CD8-positive, alpha-beta memory T cell (primary cell): ENCODE results near the gene SRSF6. TPM values are rescaled to one million over a fixed set of nuclear protein-coding genes. Genes with fewer than 3 reads are reported as not detected.
"Not testable (repeated sequence)": the region's sequence is repeated elsewhere in the genome, so short reads cannot be mapped to it uniquely, and the experiment has no call there.

ENCODE experiments used
- CTCF ChIA-PET: fragments of 350-600 bp; sonication (Branson Sonifier 250); formaldehyde crosslinking; loops from one replicate; lab custom pipeline; 2021; ENCODE audit warnings: antibody characterized with exemption; lab: Charles Lee
- POLR2A ChIA-PET: fragments of 350-600 bp; sonication (Branson Sonifier 250); formaldehyde crosslinking; loops from one replicate; lab custom pipeline; 2021; ENCODE audit warnings: antibody characterized with exemption; lab: Charles Lee
- DNase-seq, 5 donors: peaks; one replicate each; pipeline versions ENCODE4 v3.0.0 to v3.0.0-alpha.2; 2020 to 2022; ENCODE audit warnings: mixed read lengths in 1 of 5
- H3K27ac ChIP-seq: one replicate; pipeline ENCODE4 v1.7.0; 2013; ENCODE audit warnings: low read depth, mild to moderate bottlenecking, low read length, moderate library complexity
- H3K27me3 ChIP-seq: 2 replicates; pipeline ENCODE4 v1.7.0; 2013; ENCODE audit warnings: low read length, mild to moderate bottlenecking; ENCODE audit not compliant: insufficient read depth, poor library complexity, severe bottlenecking
- H3K36me3 ChIP-seq: 2 replicates; pipeline ENCODE4 v1.7.0; 2013; ENCODE audit warnings: mild to moderate bottlenecking, low read length, moderate library complexity; ENCODE audit not compliant: insufficient read depth
- H3K4me1 ChIP-seq: 2 replicates; pipeline ENCODE4 v1.7.0; 2013; ENCODE audit warnings: mild to moderate bottlenecking, low read length, moderate library complexity; ENCODE audit not compliant: insufficient read depth
- H3K4me3 ChIP-seq: 2 replicates; pipeline ENCODE4 v1.7.0; 2013; ENCODE audit warnings: mild to moderate bottlenecking, low read length
- H3K9me3 ChIP-seq: 2 replicates; pipeline ENCODE4 v1.7.0; 2013; ENCODE audit warnings: mild to moderate bottlenecking, low read length
- H3K27ac Mint-ChIP-seq, 8 donors: one replicate each; pipeline ENCODE4 v1.8.0; 2020 to 2021; ENCODE audit warnings: mixed read lengths in 8 of 8, mild to moderate bottlenecking in 6 of 8, inconsistent platforms in 3 of 8, moderate library complexity in 3 of 8
- H3K27me3 Mint-ChIP-seq, 2 donors: one replicate each; pipeline ENCODE4 v1.8.0; 2020 to 2021; ENCODE audit warnings: mixed read lengths in 2 of 2, mild to moderate bottlenecking in 1 of 2, moderate library complexity in 1 of 2
- H3K36me3 Mint-ChIP-seq, 3 donors: one replicate each; pipeline ENCODE4 v1.8.0; 2020 to 2021; ENCODE audit warnings: mixed read lengths in 3 of 3, inconsistent platforms in 1 of 3, mild to moderate bottlenecking in 1 of 3
- H3K4me1 Mint-ChIP-seq, 3 donors: one replicate each; pipeline ENCODE4 v1.8.0; 2020 to 2021; ENCODE audit warnings: mixed read lengths in 3 of 3, inconsistent platforms in 1 of 3, mild to moderate bottlenecking in 1 of 3
- H3K4me3 Mint-ChIP-seq, 7 donors: one replicate each; pipeline ENCODE4 v1.8.0; 2020 to 2021; ENCODE audit warnings: mixed read lengths in 7 of 7, mild to moderate bottlenecking in 6 of 7, moderate library complexity in 4 of 7, inconsistent platforms in 2 of 7
- H3K9me3 Mint-ChIP-seq, 5 donors: one replicate each; pipeline ENCODE4 v1.8.0; 2020 to 2022; ENCODE audit warnings: mixed read lengths in 5 of 5, mild to moderate bottlenecking in 3 of 5, moderate library complexity in 2 of 5, inconsistent platforms in 1 of 5
- polyA plus RNA-seq: library from polyadenylated mRNA; unstranded; fragments of 300-500 nt; fragmentation: Illumina TruSeq; gene quantifications from one replicate; pipeline ENCODE4 v1.2.3, GENCODE V29; 2021
- total RNA-seq, 2 experiments: library from RNA; stranded (reverse); gene quantifications; one replicate each; pipeline ENCODE4 v1.2.3, GENCODE V29; 2021

Gene SRSF6
- total and polyA plus RNA-seq, 3 experiments from 2014 or later, result 40.3 to 207 (median 203) TPM

GRCh38 chr20:43456252-43456651, 1.4 kb upstream of the SRSF6 start:
- CTCF ChIA-PET, result interaction anchor here (0.7 to 1.5 kb wide), 2 partner anchors 9 to 59 kb away, joined by 3 to 4 read pairs; no protein-coding TSS in a partner anchor
- peaks cover 17 to 25% of the 10 kb centered on the region in 2 donors for H3K27me3 Mint-ChIP-seq

GRCh38 chr20:43456809-43457639, 672 bp upstream of the SRSF6 start:
- H3K4me3 Mint-ChIP-seq, result peak overlapping the region; percentile 90 to 99 (median 95)
- Histone ChIP-seq H3K27me3 (no peaks in the 10 kb centered on the region), H3K4me3 (peak overlapping the region; percentile 99), H3K9me3 (no peaks in the 10 kb centered on the region), H3K27ac (peak overlapping the region; percentile 99), H3K4me1 (peaks cover 25% of the 10 kb centered on the region), H3K36me3 (peaks cover 29% of the 10 kb centered on the region)
- H3K36me3 Mint-ChIP-seq, result peaks cover 15 to 44% (median 15%) of the 10 kb centered on the region in 3 donors
- DNase-seq, result peak; percentile 78 to 91 (median 86)
- ChIA-PET CTCF (interaction anchor here (0.7 to 1.5 kb wide), 4 partner anchors 9 to 58 kb away, joined by 3 to 5 read pairs (median 4); no protein-coding TSS in a partner anchor), POLR2A (interaction anchor here (0.7 to 2.4 kb wide), 3 partner anchors 15 to 304 kb away, joined by 5 to 23 read pairs (median 9); no protein-coding TSS in a partner anchor)
- H3K27ac Mint-ChIP-seq, result peak overlapping the region; percentile 93 to 100 (median 98)
- H3K9me3 Mint-ChIP-seq, result no peaks in the 10 kb centered on the region
- H3K4me1 Mint-ChIP-seq, result peaks cover 29 to 42% (median 37%) of the 10 kb centered on the region in 3 donors
- peaks cover 17 to 20% of the 10 kb centered on the region in 2 donors for H3K27me3 Mint-ChIP-seq

More at GRCh38 chr20:43456252-43456651, 1.4 kb upstream of the SRSF6 start:
- peak overlapping the region in 2 of 8 donors; percentile 93 to 99 for H3K27ac Mint-ChIP-seq
- H3K36me3 Mint-ChIP-seq, result peaks cover 15 to 36% (median 15%) of the 10 kb centered on the region in 3 donors
- not testable (repeated sequence) for DNase-seq, H3K27me3 ChIP-seq, H3K4me3 ChIP-seq, H3K9me3 ChIP-seq, H3K9me3 Mint-ChIP-seq, H3K27ac ChIP-seq
- peaks cover 25% of the 10 kb centered on the region for H3K4me1 ChIP-seq
- peak overlapping the region; percentile 48 to 98 (median 94) for H3K4me3 Mint-ChIP-seq
- peaks cover 22% of the 10 kb centered on the region for H3K36me3 ChIP-seq
- H3K4me1 Mint-ChIP-seq, result peaks cover 22 to 34% (median 31%) of the 10 kb centered on the region in 3 donors
- POLR2A ChIA-PET, result interaction anchor here (0.7 to 2.4 kb wide), 2 partner anchors 58 to 305 kb away, joined by 9 to 23 read pairs; no protein-coding TSS in a partner anchor

GRCh38 chr20:43458422-43458924, 777 bp downstream of the SRSF6 start:
- peak overlapping the region; percentile 90 to 99 (median 95) for H3K4me3 Mint-ChIP-seq
- CTCF ChIA-PET, result interaction anchor here (1.5 to 1.6 kb wide), 2 partner anchors 8 to 56 kb away, joined by 3 to 4 read pairs; no protein-coding TSS in a partner anchor
- H3K36me3 Mint-ChIP-seq, result peaks cover 15 to 58% (median 20%) of the 10 kb centered on the region in 3 donors
- peak overlapping the region; percentile 99 for H3K4me3 ChIP-seq
- peaks cover 42% of the 10 kb centered on the region for H3K36me3 ChIP-seq
- no peak for DNase-seq
- H3K4me1 ChIP-seq, result peaks cover 36% of the 10 kb centered on the region
- POLR2A ChIA-PET, result interaction anchor here (1.1 to 2.4 kb wide), 3 partner anchors 13 to 132 kb away, joined by 4 to 23 read pairs (median 5); partner anchors contain the start of gene IFT52
- no peaks in the 10 kb centered on the region for H3K27me3 ChIP-seq
- peak overlapping the region; percentile 60 to 99 (median 84) for H3K27ac Mint-ChIP-seq
- H3K27ac ChIP-seq, result peak overlapping the region; percentile 99
- no peaks in the 10 kb centered on the region for H3K9me3 Mint-ChIP-seq
- H3K27me3 Mint-ChIP-seq, result peaks cover 13 to 14% of the 10 kb centered on the region in 2 donors
- H3K4me1 Mint-ChIP-seq, result peaks cover 33 to 55% (median 52%) of the 10 kb centered on the region in 3 donors
- no peaks in the 10 kb centered on the region for H3K9me3 ChIP-seq

GRCh38 chr20:43459022-43459942, 1.6 kb downstream of the SRSF6 start:
- Mint-ChIP-seq H3K4me3 (peak overlapping the region; percentile 80 to 98 (median 94)), H3K27ac (peak overlapping the region; percentile 47 to 93 (median 82)), H3K27me3 (peaks cover 6 to 9% of the 10 kb centered on the region in 2 donors), H3K4me1 (peaks cover 35 to 62% (median 60%) of the 10 kb centered on the region in 3 donors), H3K36me3 (peaks cover 20 to 66% (median 22%) of the 10 kb centered on the region in 3 donors), H3K9me3 (no peaks in the 10 kb centered on the region)
- ChIA-PET CTCF (interaction anchor here (1.6 kb wide), 1 partner anchor 7 kb away, joined by 3 read pairs; no protein-coding TSS in a partner anchor), POLR2A (interaction anchor here (1.1 kb wide), 1 partner anchor 132 kb away, joined by 4 read pairs; the partner anchor contains the start of gene IFT52)
- Histone ChIP-seq H3K27me3 (no peaks in the 10 kb centered on the region), H3K27ac (peak overlapping the region; percentile 99), H3K36me3 (peaks cover 50% of the 10 kb centered on the region), H3K4me3 (peak overlapping the region; percentile 23), H3K9me3 (no peaks in the 10 kb centered on the region), H3K4me1 (peaks cover 40% of the 10 kb centered on the region)
- DNase-seq, result peak in 1 of 5 donors; percentile 54

GRCh38 chr20:43460172-43460829, 2.6 kb downstream of the SRSF6 start:
- peak overlapping the region in 6 of 8 donors; percentile 0 to 93 (median 51) for H3K27ac Mint-ChIP-seq
- Histone ChIP-seq H3K9me3 (no peaks in the 10 kb centered on the region), H3K27ac (no peak overlapping the region), H3K36me3 (peaks cover 56% of the 10 kb centered on the region), H3K4me3 (no peak overlapping the region), H3K4me1 (peaks cover 40% of the 10 kb centered on the region), H3K27me3 (no peaks in the 10 kb centered on the region)
- ChIA-PET CTCF (no interaction called here), POLR2A (interaction anchor here (0.7 kb wide), 1 partner anchor 11 kb away, joined by 9 read pairs; no protein-coding TSS in a partner anchor)
- H3K36me3 Mint-ChIP-seq, result peaks cover 22 to 76% (median 22%) of the 10 kb centered on the region in 3 donors
- no peak for DNase-seq
- peaks cover 1 to 5% of the 10 kb centered on the region in 2 donors for H3K27me3 Mint-ChIP-seq
- peaks cover 37 to 67% (median 62%) of the 10 kb centered on the region in 3 donors for H3K4me1 Mint-ChIP-seq
- no peaks in the 10 kb centered on the region for H3K9me3 Mint-ChIP-seq
- peak overlapping the region in 5 of 7 donors; percentile 13 to 83 (median 43) for H3K4me3 Mint-ChIP-seq

GRCh38 chr20:43460830-43461200, 3.1 kb downstream of the SRSF6 start:
- peak overlapping the region in 7 of 8 donors; percentile 4 to 93 (median 75) for H3K27ac Mint-ChIP-seq

More at GRCh38 chr20:43460830-43461200, 3.1 kb downstream of the SRSF6 start:
- Histone ChIP-seq H3K27me3 (no peaks in the 10 kb centered on the region), H3K4me1 (peaks cover 40% of the 10 kb centered on the region), H3K27ac (no peak overlapping the region), H3K9me3 (no peaks in the 10 kb centered on the region), H3K36me3 (peaks cover 56% of the 10 kb centered on the region), H3K4me3 (no peak overlapping the region)
- peaks cover 37 to 67% (median 62%) of the 10 kb centered on the region in 3 donors for H3K4me1 Mint-ChIP-seq
- CTCF ChIA-PET, result interaction anchor here (0.9 kb wide), 1 partner anchor 10 kb away, joined by 3 read pairs; no protein-coding TSS in a partner anchor
- H3K4me3 Mint-ChIP-seq, result peak overlapping the region in 5 of 7 donors; percentile 32 to 83 (median 43)
- H3K36me3 Mint-ChIP-seq, result peaks cover 22 to 81% (median 22%) of the 10 kb centered on the region in 3 donors
- no peak for DNase-seq
- POLR2A ChIA-PET, result interaction anchor here (0.6 to 0.7 kb wide), 2 partner anchors 10 to 1379 kb away, joined by 6 to 9 read pairs; no protein-coding TSS in a partner anchor
- no peaks in the 10 kb centered on the region for H3K9me3 Mint-ChIP-seq
- H3K27me3 Mint-ChIP-seq, result peaks cover 0 to 5% of the 10 kb centered on the region in 2 donors
